GM19193 (cell line): ENCODE results near the gene CDH13.

ENCODE experiments used
- POLR2A ChIP-seq: IDR thresholded peaks from 4 replicates; pipeline ENCODE4 v1.6.1; 2011; ENCODE audit not compliant: insufficient read depth, insufficient read length; ENCODE audit errors: extremely low read depth

Gene CDH13

DNA sequence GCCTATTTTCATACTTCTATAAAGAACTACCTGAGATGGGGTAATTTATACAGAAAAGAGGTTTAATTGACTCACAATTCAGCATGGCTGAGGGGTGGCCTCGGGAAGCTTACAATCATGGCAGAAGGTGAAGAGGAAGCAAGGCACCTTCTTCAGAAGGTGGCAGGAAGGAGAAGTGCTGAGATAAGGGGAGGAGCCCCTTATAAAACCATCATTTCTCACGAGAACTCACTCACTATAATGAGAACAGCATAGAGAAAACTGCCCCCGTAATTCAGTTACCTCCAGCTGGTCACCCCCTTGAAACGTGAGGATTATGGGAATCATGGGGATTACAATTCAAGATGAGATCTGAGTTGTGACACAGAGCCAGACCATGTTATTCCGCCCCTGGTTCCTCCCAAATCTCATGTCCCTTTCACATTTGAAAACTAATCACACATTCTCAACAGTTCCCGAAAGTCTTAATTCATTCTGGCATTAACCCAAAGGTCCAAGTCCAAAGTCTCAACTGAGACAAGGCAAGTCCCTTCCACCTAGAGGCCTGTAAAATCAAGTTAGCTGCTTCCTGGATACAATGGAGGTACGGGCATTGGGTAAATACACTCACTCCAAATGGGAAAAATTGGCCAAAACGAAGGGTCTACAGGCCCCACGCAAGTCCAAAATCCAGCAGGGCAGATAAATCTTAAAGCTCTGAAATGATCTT lies 237.7 kb downstream of the CDH13 start:
- TF ChIP-seq POLR2A = no peak

GRCh38 chr16:82865412-82865811 lies 238.6 kb downstream of the CDH13 start:
- TF ChIP-seq POLR2A = no peak

DNA sequence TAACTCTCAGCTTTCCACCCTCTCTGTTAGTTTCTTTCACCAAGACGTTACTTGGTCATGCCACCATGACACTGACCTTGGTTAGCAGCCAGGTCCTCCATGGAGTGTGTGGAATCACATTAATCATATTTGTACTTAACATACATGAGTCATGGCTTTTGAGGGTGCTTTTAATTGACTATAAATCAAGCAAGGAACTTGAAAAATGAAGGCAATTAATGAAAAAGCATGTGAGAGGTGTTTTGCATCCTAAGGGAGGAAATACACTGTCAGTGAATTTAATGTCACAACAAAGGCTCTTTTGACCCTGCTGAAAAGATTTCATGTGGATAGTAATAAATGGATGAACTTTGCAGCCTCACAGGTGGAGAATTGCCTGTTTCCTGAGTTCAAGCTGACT lies 240.7 kb downstream of the CDH13 start:
- TF ChIP-seq POLR2A = no peak

- TF ChIP-seq POLR2A = no peak
Measured at GRCh38 chr16:82874271-82874670, 247.5 kb downstream of the CDH13 start.

DNA sequence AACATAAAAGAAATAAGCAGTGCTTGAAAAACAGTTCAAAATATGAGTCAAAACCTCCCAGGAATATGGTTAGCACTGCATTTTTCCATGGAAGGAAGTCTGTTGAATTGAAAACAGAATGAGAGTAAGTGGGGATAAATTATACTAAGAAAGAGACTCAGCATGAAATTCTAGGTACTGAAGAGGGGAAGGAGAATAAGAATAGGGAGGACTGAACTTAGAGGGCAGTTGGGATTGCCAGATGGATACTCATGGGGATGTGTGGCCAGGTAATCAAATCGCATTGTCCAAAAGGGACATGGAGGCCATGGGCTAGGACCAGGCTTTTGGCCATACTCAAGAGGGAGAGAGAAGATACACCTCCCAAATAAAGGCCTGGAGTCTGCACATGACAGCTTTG lies 247.9 kb downstream of the CDH13 start:
- TF ChIP-seq POLR2A = no peak

DNA sequence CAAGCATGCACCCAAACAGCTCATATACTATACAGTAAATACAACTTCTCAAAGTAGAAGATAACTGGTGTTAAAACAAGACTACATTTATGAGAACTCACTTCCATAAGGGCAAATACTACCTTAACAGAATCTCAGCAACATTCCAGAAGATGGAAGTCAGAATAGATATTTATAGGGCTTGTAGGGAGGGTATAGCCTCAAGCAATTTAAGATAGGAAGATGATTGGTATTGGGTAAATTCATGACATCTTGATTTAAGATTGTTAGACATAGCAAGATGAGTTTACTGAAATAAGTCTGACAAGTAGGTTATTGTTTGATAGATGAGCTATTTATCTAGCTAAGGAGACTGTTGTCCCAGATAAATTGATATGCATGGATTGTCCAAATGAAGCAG lies 250.2 kb downstream of the CDH13 start:
- TF ChIP-seq POLR2A = no peak

DNA sequence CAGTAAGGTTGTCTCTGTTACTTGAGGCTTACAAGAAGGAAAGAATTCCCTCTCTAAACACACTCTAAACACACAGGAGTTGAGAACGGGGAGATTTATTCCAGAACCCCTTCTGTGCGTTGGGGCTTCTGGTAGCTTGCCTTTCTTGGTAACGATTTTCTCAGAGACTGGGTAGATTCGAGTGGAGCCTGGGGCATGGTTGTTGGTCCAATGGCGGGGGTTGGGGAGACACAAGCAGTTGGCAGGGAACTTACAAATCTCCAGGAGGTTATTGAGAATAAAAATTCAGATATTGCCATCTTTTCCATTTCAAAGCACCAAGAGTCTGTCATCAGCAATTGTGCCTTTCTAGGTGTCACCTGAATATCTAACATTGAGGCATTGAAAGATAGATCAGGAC lies 251.7 kb downstream of the CDH13 start:
- TF ChIP-seq POLR2A = no peak

GRCh38 chr16:82880346-82880745 lies 253.6 kb downstream of the CDH13 start:
- no peak for TF ChIP-seq POLR2A

- no peak for TF ChIP-seq POLR2A
Measured at GRCh38 chr16:82881516-82881915, 254.7 kb downstream of the CDH13 start.

DNA sequence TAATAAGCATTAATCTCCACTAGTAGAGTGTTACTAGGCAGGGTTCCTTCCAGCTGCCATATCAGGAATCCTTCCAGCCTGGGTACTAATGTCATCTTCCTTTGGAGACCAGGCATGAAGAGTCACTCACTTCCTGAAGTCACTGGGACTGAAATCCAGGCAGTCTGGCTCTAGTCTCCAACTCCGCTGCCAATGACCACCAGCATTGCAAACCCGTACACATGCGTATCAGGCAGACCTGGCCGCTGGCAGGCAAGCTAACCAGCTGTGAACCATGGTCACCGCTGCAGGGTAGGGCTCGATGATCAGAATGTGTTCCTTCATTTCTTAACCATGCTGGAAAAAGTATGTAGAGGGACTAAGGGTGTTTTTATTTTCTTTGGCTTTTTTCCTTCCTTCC lies 255.5 kb downstream of the CDH13 start:
- no peak for TF ChIP-seq POLR2A

- TF ChIP-seq POLR2A = no peak
Measured at GRCh38 chr16:82882982-82883835, 256.4 kb downstream of the CDH13 start.

DNA sequence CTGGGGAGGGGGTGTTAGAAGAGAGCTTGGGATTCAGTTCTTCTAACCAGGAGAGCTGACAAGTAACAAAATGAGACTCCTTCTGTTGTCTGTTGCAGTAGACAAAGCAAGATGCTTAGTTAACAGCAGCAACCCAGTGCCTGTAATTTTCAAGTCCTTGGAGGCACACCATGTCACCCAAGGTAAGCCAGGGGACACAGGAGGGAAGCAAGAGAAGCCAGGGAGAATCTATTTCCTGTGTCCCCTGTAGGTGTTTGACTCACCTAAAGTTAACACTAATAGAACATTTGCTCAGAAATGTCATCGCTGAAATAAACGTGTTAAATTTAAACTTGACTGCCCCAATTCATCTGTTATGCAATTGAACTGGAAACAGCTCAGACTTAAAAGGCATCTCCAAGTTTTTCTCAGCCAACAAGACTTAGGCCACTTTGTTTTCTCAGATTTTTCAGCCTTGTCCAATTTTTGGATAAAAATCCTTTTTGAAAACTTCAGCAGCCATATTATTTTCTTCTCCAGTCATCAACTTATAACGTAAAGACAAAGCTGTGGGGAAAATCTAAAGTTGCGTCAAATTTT lies 257.6 kb downstream of the CDH13 start:
- no peak for TF ChIP-seq POLR2A

DNA sequence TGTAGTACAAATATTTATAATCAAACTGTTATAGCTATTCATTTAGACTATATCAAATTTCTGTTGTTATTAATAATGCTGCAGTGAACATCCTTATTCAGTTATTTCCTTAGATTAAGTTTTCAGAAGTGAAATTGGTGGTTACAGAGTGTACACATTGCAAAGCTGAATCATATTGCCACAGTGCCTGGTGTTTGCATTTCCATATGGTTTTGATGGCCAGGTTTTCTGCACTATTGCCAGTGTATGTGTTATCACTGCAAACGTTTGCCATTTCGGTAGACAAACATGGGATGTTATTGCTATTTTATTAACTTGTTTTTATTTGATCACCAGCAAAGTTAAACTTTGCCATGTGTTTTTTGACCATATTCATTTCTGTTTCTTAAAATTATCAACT lies 259.4 kb downstream of the CDH13 start:
- no peak for TF ChIP-seq POLR2A

DNA sequence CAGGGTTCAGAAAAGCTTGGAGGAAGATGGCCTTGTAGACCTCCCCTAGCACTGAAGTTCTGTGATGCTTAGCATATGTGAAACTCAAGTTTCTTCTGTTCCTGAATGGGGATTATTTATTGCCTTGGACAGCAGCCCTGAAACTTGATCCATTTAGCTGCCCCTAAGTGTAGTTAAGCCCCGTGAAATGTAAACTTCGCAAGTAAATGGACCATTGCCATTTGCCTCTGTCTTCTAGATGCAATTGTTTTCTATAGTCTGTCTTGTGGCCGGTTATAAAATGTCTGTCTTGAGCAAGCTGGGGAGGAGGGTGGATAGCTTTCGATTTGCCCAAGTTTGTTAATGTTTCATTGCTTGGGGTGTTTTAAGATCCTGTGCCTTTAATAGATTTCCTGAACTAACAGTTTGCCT lies 261.8 kb downstream of the CDH13 start:
- TF ChIP-seq POLR2A = no peak

DNA sequence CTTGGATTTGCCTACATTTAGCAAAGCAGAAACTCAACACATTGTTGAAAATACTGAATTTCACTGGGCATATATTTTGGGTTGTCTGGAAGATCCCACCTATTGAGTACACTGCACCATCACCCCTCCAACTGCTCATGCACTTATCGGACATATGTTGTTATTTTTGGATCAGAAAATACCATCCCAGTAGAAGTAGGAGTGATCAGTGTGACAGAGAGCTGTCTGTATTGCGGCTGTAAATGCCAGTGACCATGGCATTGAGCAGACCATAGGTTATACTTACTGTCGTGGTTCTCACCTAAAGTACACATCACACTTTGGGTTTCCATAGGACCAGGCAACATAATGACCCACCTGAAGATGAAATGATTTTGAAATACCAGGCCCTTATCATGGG lies 264.7 kb downstream of the CDH13 start:
- no peak for TF ChIP-seq POLR2A

GRCh38 chr16:82891918-82892317 lies 265.1 kb downstream of the CDH13 start:
- TF ChIP-seq POLR2A = no peak
